Fibroblast of gingiva (primary cell): ENCODE results near the gene F2R.

Source experiments
- DNase-seq: peaks from one replicate; pipeline ENCODE4 v3.0.0-alpha.2; 2011; ENCODE audit warnings: low read depth

F2R gene

GRCh38 chr5:76690704-76691466, 25.0 kb upstream of the F2R start:
- peak; percentile 92 for DNase-seq

GRCh38 chr5:76691467-76692273, 24.3 kb upstream of the F2R start:
- no peak for DNase-seq

- no peak for DNase-seq
Observed at GRCh38 chr5:76692274-76692540, 23.7 kb upstream of the F2R start.

GRCh38 chr5:76692651-76693050, 23.3 kb upstream of the F2R start:
- no peak for DNase-seq

GRCh38 chr5:76693141-76693540, 22.8 kb upstream of the F2R start:
- DNase-seq = no peak

- DNase-seq = no peak
Observed at GRCh38 chr5:76694317-76694716, 21.6 kb upstream of the F2R start.

- no peak for DNase-seq
Observed at GRCh38 chr5:76695346-76695745, 20.6 kb upstream of the F2R start.

GRCh38 chr5:76696251-76696650, 19.7 kb upstream of the F2R start:
- no peak for DNase-seq

GRCh38 chr5:76697670-76698069, 18.3 kb upstream of the F2R start:
- DNase-seq = no peak

- no peak for DNase-seq
Observed at GRCh38 chr5:76700571-76700970, 15.4 kb upstream of the F2R start.

- DNase-seq = peak; percentile 93
Observed at GRCh38 chr5:76701298-76701697, 14.6 kb upstream of the F2R start.

- DNase-seq = no peak
Observed at GRCh38 chr5:76703707-76704106, 12.2 kb upstream of the F2R start.

- no peak for DNase-seq
Observed at GRCh38 chr5:76704131-76704663, 11.7 kb upstream of the F2R start.

GRCh38 chr5:76705574-76705973, 10.4 kb upstream of the F2R start:
- no peak for DNase-seq

GRCh38 chr5:76709762-76710161, 6.2 kb upstream of the F2R start:
- DNase-seq = peak; percentile 91

- peak; percentile 82 for DNase-seq
Observed at GRCh38 chr5:76710991-76711390, 4.9 kb upstream of the F2R start.

GRCh38 chr5:76714751-76715485, 1.0 kb upstream of the F2R start:
- DNase-seq = no peak

GRCh38 chr5:76715486-76715735, 515 bp upstream of the F2R start:
- no peak for DNase-seq

GRCh38 chr5:76716456-76717157, 681 bp downstream of the F2R start:
- no peak for DNase-seq

- DNase-seq = no peak
Observed at GRCh38 chr5:76717222-76718083, 1.5 kb downstream of the F2R start.

GRCh38 chr5:76718381-76718832, 2.5 kb downstream of the F2R start:
- peak; percentile 38 for DNase-seq
